ENCODE results near the gene SUPT6H. TPM values are rescaled to one million over a fixed set of nuclear protein-coding genes. Genes with fewer than 3 reads are reported as not detected.

SUPT6H gene
- total RNA-seq, 1 donor from 2014 or later, result 84.3 TPM

- intact Hi-C loops (cut with micrococcal nuclease), result no loop called here
These were observed 85.2 kb downstream of the SUPT6H start for GRCh38 chr17:28747051-28747691.

GRCh38 chr17:28747801-28748750 lies 86.1 kb downstream of the SUPT6H start:
- intact Hi-C loops (cut with micrococcal nuclease), result no loop called here

- intact Hi-C loops (cut with micrococcal nuclease), result no loop called here
These were observed 87.0 kb downstream of the SUPT6H start for GRCh38 chr17:28748852-28749515.

GRCh38 chr17:28749516-28750177 lies 87.6 kb downstream of the SUPT6H start:
- intact Hi-C loops (cut with micrococcal nuclease), result loop anchor here (1.0 kb wide), 1 partner anchor 22 kb away; no protein-coding TSS in a partner anchor

GRCh38 chr17:28750178-28751047 lies 88.4 kb downstream of the SUPT6H start:
- intact Hi-C loops (cut with micrococcal nuclease), result loop anchor here (1.0 kb wide), 1 partner anchor 23 kb away; no protein-coding TSS in a partner anchor

GRCh38 chr17:28751600-28752366 lies 89.8 kb downstream of the SUPT6H start:
- intact Hi-C loops (cut with micrococcal nuclease), result no loop called here

Other genes starting within 250 kb of the SUPT6H start
- not detected in 2 replicates for gene SLC13A2, start 188.6 kb upstream of the SUPT6H start, total RNA-seq
- gene FOXN1, start 155.9 kb upstream of the SUPT6H start, total RNA-seq, result not detected in 2 replicates
- 43.5 and 47.8 TPM in 2 replicates for gene UNC119, start 109.6 kb upstream of the SUPT6H start, total RNA-seq
- gene PIGS, start 90.7 kb upstream of the SUPT6H start, total RNA-seq, result 59.9 and 66.6 TPM in 2 replicates
- 94.6 and 103 TPM in 2 replicates for gene ALDOC, start 85.3 kb upstream of the SUPT6H start, total RNA-seq
- 125 and 128 TPM in 2 replicates for gene SPAG5, start 63.2 kb upstream of the SUPT6H start, total RNA-seq
- gene RSKR, start 48.0 kb upstream of the SUPT6H start, total RNA-seq, result 27.2 and 31.1 TPM in 2 replicates
- gene BLTP2, start 17.0 kb upstream of the SUPT6H start, total RNA-seq, result 161 and 163 TPM in 2 replicates
- 42.4 and 44.5 TPM in 2 replicates for gene SDF2, start 299 bp upstream of the SUPT6H start, total RNA-seq
- gene PROCA1, start 49.7 kb downstream of the SUPT6H start, total RNA-seq, result 5.9 and 6.9 TPM in 2 replicates
- gene RAB34, start 55.7 kb downstream of the SUPT6H start, total RNA-seq, result 9.8 and 10.4 TPM in 2 replicates
- 1,892 and 1,893 TPM in 2 replicates for gene RPL23A, start 57.8 kb downstream of the SUPT6H start, total RNA-seq
- gene TLCD1, start 64.0 kb downstream of the SUPT6H start, total RNA-seq, result 1.7 and 3.2 TPM in 2 replicates
- gene NEK8, start 66.6 kb downstream of the SUPT6H start, total RNA-seq, result 5.5 and 7.3 TPM in 2 replicates
- 49.1 and 50.6 TPM in 2 replicates for gene TRAF4, start 81.8 kb downstream of the SUPT6H start, total RNA-seq
- 16.3 and 17.4 TPM in 2 replicates for gene FAM222B, start 180.6 kb downstream of the SUPT6H start, total RNA-seq
- 45.1 and 47.8 TPM in 2 replicates for gene ERAL1, start 192.8 kb downstream of the SUPT6H start, total RNA-seq
- 207 and 212 TPM in 2 replicates for gene FLOT2, start 235.5 kb downstream of the SUPT6H start, total RNA-seq
- gene DHRS13, start 240.9 kb downstream of the SUPT6H start, total RNA-seq, result 25.7 and 30.5 TPM in 2 replicates